CD14-positive monocyte (primary cell): ENCODE data around the gene TWNK. TPM values are rescaled to one million over a fixed set of nuclear protein-coding genes. Genes with fewer than 3 reads are reported as not detected.

Source experiments
- DNase-seq, 3 donors: peaks; one replicate each; pipeline ENCODE4 v3.0.0-alpha.2; 2011 to 2022
- H2AFZ ChIP-seq: 2 replicates; pipeline ENCODE4 v1.6.0; 2012; ENCODE audit warnings: mild to moderate bottlenecking, low read depth, low read length, inconsistent platforms; ENCODE audit not compliant: insufficient read depth, poor library complexity, severe bottlenecking
- H3K27ac ChIP-seq, 2 donors: 1 replicate in 1 of 2; 2 replicates in 1 of 2; pipeline ENCODE4 v1.5.1; 2012 to 2013; ENCODE audit warnings: low read length in 2 of 2, control low read depth in 1 of 2, inconsistent platforms in 1 of 2, low read depth in 1 of 2, mild to moderate bottlenecking in 1 of 2
- H3K27me3 ChIP-seq, 2 donors: one replicate each; pipeline versions ENCODE4 v1.6.0 to v1.6.1; 2011 to 2013; ENCODE audit warnings: low read length in 2 of 2; ENCODE audit not compliant: control insufficient read depth in 2 of 2, insufficient read depth in 2 of 2
- H3K36me3 ChIP-seq, 2 donors: replicated peaks in 1 of 2; 1 replicate in 1 of 2; 2 replicates in 1 of 2; pipeline versions ENCODE4 v1.5.1 to v1.6.1; 2012 to 2013; ENCODE audit warnings: low read length in 2 of 2, control low read depth in 1 of 2, inconsistent platforms in 1 of 2, mild to moderate bottlenecking in 1 of 2; ENCODE audit not compliant: insufficient read depth in 2 of 2, control insufficient read depth in 1 of 2
- H3K4me1 ChIP-seq, 2 donors: 1 replicate in 1 of 2; 2 replicates in 1 of 2; pipeline versions ENCODE4 v1.5.1 to v1.6.1; 2012 to 2013; ENCODE audit warnings: low read length in 2 of 2, control low read depth in 1 of 2, inconsistent platforms in 1 of 2, mild to moderate bottlenecking in 1 of 2, moderate library complexity in 1 of 2; ENCODE audit not compliant: insufficient read depth in 2 of 2, control insufficient read depth in 1 of 2
- H3K4me2 ChIP-seq: replicated peaks from 2 replicates; pipeline ENCODE3; 2012; ENCODE audit warnings: low read length, moderate library complexity, mild to moderate bottlenecking; ENCODE audit not compliant: poor library complexity, severe bottlenecking; ENCODE audit errors: extremely low read depth
- H3K4me3 ChIP-seq, 3 experiments: fragments of 200-600 bp in 1 of 3; sonication (generic) in 1 of 3; replicated peaks in 1 of 3; 1 replicate in 2 of 3; 2 replicates in 1 of 3; pipeline ENCODE4 v1.5.1; 2011 to 2013; ENCODE audit warnings: low read length in 3 of 3, mild to moderate bottlenecking in 3 of 3, control low read depth in 2 of 3, low read depth in 2 of 3, inconsistent platforms in 1 of 3, moderate library complexity in 1 of 3
- H3K79me2 ChIP-seq: 2 replicates; pipeline ENCODE4 v1.6.0; 2012; ENCODE audit warnings: mild to moderate bottlenecking, control low read depth, inconsistent platforms, low read length, moderate library complexity; ENCODE audit not compliant: insufficient read depth
- H3K9ac ChIP-seq: 2 replicates; pipeline ENCODE4 v1.6.0; 2017; ENCODE audit warnings: low read length, mild to moderate bottlenecking; ENCODE audit not compliant: insufficient read depth, poor library complexity, severe bottlenecking
- H3K9me3 ChIP-seq, 2 donors: replicated peaks in 1 of 2; 1 replicate in 1 of 2; 2 replicates in 1 of 2; pipeline versions ENCODE4 v1.5.1 to v1.6.1; 2012 to 2013; ENCODE audit warnings: low read length in 2 of 2, control low read depth in 1 of 2; ENCODE audit not compliant: control insufficient read depth in 1 of 2, insufficient read depth in 1 of 2
- H4K20me1 ChIP-seq: 2 replicates; pipeline ENCODE4 v1.6.0; 2012; ENCODE audit warnings: mild to moderate bottlenecking, low read length, control low read depth, moderate library complexity; ENCODE audit not compliant: insufficient read depth
- H3K27ac Mint-ChIP-seq, 7 donors: one replicate each; pipeline ENCODE4 v1.8.0; 2020; ENCODE audit warnings: mild to moderate bottlenecking in 7 of 7, mixed read lengths in 7 of 7, moderate library complexity in 6 of 7, inconsistent platforms in 2 of 7
- H3K27me3 Mint-ChIP-seq, 3 donors: one replicate each; pipeline ENCODE4 v1.8.0; 2021 to 2022; ENCODE audit warnings: low read depth in 3 of 3, mild to moderate bottlenecking in 3 of 3, mixed read lengths in 3 of 3, moderate library complexity in 3 of 3, inconsistent platforms in 1 of 3
- H3K36me3 Mint-ChIP-seq, 2 donors: one replicate each; pipeline ENCODE4 v1.8.0; 2020; ENCODE audit warnings: mixed read lengths in 2 of 2, inconsistent platforms in 1 of 2, mild to moderate bottlenecking in 1 of 2
- H3K4me1 Mint-ChIP-seq: one replicate; pipeline ENCODE4 v1.8.0; 2020; ENCODE audit warnings: mild to moderate bottlenecking, mixed read lengths
- H3K4me3 Mint-ChIP-seq, 2 donors: one replicate each; pipeline ENCODE4 v1.8.0; 2020; ENCODE audit warnings: mild to moderate bottlenecking in 2 of 2, mixed read lengths in 2 of 2, moderate library complexity in 1 of 2
- H3K9me3 Mint-ChIP-seq, 7 donors: one replicate each; pipeline ENCODE4 v1.8.0; 2020 to 2022; ENCODE audit warnings: mixed read lengths in 7 of 7, mild to moderate bottlenecking in 6 of 7, moderate library complexity in 6 of 7, inconsistent platforms in 2 of 7
- WGBS: methylation state at CpG from one replicate; pipeline ENCODE4 v1.1.5; 2013; ENCODE audit warnings: missing lambda C conversion rate; ENCODE audit not compliant: insufficient coverage; 5-methylcytosine and 5-hydroxymethylcytosine counted together
- intact Hi-C, 2 donors: fragments of 100-400 bp; cut with micrococcal nuclease; formaldehyde crosslinking; loops; one replicate each; pipeline versions ENCODE4 v1.15.0 to v1.15.1; 2023
- polyA plus RNA-seq, 3 donors: library from polyadenylated mRNA; depleted of rRNA in 1 of 3; unstranded in 2 of 3; stranded (reverse) in 1 of 3; fragments of 300-500 nt in 2 of 3; fragments of >200 nt in 1 of 3; fragmentation: Illumina TruSeq in 2 of 3; gene quantifications; 1 replicate in 2 of 3; 2 replicates in 1 of 3; pipeline ENCODE4 v1.2.3, GENCODE V29; 2012 to 2021
- TF ChIP-seq, protein P1 (sequence below): fragments of 200-600 bp; IDR thresholded peaks from one replicate; pipeline ENCODE4 v1.8.0; 2022; ENCODE audit warnings: antibody characterized with exemption, mild to moderate bottlenecking

TWNK gene
- polyA plus RNA-seq, 3 donors, result 0.31 to 1.2 (median 0.69) TPM

GRCh38 chr10:100970914-100971811 is 16.2 kb upstream of the TWNK start:
- H3K27me3 ChIP-seq, result peaks cover 7 to 13% of the 10 kb centered on the region in 2 donors
- peaks cover 8 to 9% of the 10 kb centered on the region in 2 donors for H3K36me3 Mint-ChIP-seq
- H3K4me3 Mint-ChIP-seq, result no peak overlapping the region
- H2AFZ ChIP-seq, result no peak overlapping the region
- H3K79me2 ChIP-seq, result no peaks in the 10 kb centered on the region
- peaks cover 16 to 26% (median 22%) of the 10 kb centered on the region in 3 donors for H3K27me3 Mint-ChIP-seq
- H3K4me1 Mint-ChIP-seq, result peaks cover 13% of the 10 kb centered on the region
- H3K4me2 ChIP-seq, result no peak overlapping the region
- no peaks in the 10 kb centered on the region for H4K20me1 ChIP-seq
- peaks cover 0 to 3% (median 0%) of the 10 kb centered on the region in 7 donors for H3K9me3 Mint-ChIP-seq
- DNase-seq, result no peak
- peaks cover 0 to 9% of the 10 kb centered on the region in 2 donors for H3K36me3 ChIP-seq
- WGBS, result 100% methylated on average over 2 of the region's 4 CpGs
- H3K27ac Mint-ChIP-seq, result no peak overlapping the region
- H3K4me3 ChIP-seq, result no peak overlapping the region
- no peak overlapping the region for H3K27ac ChIP-seq
- no peak overlapping the region for H3K9ac ChIP-seq
- H3K4me1 ChIP-seq, result peaks cover 11 to 13% of the 10 kb centered on the region in 2 donors
- TF ChIP-seq, protein P1, sequence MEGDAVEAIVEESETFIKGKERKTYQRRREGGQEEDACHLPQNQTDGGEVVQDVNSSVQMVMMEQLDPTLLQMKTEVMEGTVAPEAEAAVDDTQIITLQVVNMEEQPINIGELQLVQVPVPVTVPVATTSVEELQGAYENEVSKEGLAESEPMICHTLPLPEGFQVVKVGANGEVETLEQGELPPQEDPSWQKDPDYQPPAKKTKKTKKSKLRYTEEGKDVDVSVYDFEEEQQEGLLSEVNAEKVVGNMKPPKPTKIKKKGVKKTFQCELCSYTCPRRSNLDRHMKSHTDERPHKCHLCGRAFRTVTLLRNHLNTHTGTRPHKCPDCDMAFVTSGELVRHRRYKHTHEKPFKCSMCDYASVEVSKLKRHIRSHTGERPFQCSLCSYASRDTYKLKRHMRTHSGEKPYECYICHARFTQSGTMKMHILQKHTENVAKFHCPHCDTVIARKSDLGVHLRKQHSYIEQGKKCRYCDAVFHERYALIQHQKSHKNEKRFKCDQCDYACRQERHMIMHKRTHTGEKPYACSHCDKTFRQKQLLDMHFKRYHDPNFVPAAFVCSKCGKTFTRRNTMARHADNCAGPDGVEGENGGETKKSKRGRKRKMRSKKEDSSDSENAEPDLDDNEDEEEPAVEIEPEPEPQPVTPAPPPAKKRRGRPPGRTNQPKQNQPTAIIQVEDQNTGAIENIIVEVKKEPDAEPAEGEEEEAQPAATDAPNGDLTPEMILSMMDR, result no peak
- no peaks in the 10 kb centered on the region for H3K9me3 ChIP-seq
- intact Hi-C loops, result no loop called here

GRCh38 chr10:100972115-100972903 is 15.0 kb upstream of the TWNK start:
- Mint-ChIP-seq H3K36me3 (peaks cover 0 to 5% of the 10 kb centered on the region in 2 donors), H3K4me3 (peak overlapping the region in 1 of 2 donors; percentile 20), H3K4me1 (peaks cover 13% of the 10 kb centered on the region), H3K9me3 (peaks cover 0 to 3% (median 0%) of the 10 kb centered on the region in 7 donors), H3K27ac (no peak overlapping the region), H3K27me3 (peaks cover 16 to 26% (median 22%) of the 10 kb centered on the region in 3 donors)
- H2AFZ ChIP-seq, result no peak overlapping the region
- intact Hi-C loops, result no loop called here
- peaks cover 7 to 13% of the 10 kb centered on the region in 2 donors for H3K27me3 ChIP-seq
- no peak overlapping the region for H3K4me2 ChIP-seq
- no peaks in the 10 kb centered on the region for H3K36me3 ChIP-seq
- no peaks in the 10 kb centered on the region for H4K20me1 ChIP-seq
- H3K27ac ChIP-seq, result no peak overlapping the region
- no peaks in the 10 kb centered on the region for H3K79me2 ChIP-seq
- TF ChIP-seq, protein P1, result no peak
- no peaks in the 10 kb centered on the region for H3K9me3 ChIP-seq
- peaks cover 11 to 13% of the 10 kb centered on the region in 2 donors for H3K4me1 ChIP-seq
- 92% methylated on average over 13 of the region's 13 CpGs for WGBS
- no peak overlapping the region for H3K9ac ChIP-seq
- DNase-seq, result no peak
- no peak overlapping the region for H3K4me3 ChIP-seq
